ENCODE results near the gene HAGH. TPM values are rescaled to one million over a fixed set of nuclear protein-coding genes. Genes with fewer than 3 reads are reported as not detected.
A peak's percentile ranks its signal among the peaks of the same experiment; 100 is the strongest.

The HAGH gene
- total and polyA plus RNA-seq, 9 of the 15 experiments (the other 6 are each of a cell fraction or from before 2014, with no cell fraction given): 0.46 to 35.1 (median 16.8) TPM

DNA sequence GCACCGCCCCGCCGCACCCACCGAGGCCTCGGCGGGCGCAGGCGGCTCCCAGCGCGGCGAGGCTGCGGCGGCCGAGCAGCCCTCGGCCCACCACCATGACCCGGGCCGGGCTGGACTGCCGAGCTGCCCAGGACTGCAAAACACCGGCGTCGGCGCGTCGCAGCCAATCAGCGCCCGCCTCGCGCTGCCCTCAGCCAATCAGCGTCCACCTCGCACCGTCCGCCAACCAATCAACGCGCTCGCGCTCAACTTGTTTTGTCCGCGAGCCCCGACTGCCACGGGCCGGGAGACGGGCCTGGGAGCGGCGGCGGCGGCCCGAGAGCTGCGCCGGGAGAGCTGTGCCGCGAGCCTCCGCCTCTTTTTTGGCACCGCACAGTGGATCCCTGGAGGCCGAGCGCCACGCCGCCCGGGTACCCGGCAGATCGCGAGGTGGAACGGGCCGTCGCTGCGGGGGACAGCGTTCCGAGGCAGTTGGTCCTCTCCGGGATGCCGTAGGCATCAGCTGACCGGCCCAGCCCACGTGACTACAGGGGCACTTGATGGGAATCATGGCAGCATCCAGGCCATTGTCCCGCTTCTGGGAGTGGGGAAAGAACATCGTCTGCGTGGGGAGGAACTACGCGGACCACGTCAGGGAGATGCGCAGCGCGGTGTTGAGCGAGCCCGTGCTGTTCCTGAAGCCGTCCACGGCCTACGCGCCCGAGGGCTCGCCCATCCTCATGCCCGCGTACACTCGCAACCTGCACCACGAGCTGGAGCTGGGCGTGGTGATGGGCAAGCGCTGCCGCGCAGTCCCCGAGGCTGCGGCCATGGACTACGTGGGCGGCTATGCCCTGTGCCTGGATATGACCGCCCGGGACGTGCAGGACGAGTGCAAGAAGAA is at the start of gene HAGH, which contains the start of gene FAHD1 (continued):
- TF ChIP-seq, protein P1, sequence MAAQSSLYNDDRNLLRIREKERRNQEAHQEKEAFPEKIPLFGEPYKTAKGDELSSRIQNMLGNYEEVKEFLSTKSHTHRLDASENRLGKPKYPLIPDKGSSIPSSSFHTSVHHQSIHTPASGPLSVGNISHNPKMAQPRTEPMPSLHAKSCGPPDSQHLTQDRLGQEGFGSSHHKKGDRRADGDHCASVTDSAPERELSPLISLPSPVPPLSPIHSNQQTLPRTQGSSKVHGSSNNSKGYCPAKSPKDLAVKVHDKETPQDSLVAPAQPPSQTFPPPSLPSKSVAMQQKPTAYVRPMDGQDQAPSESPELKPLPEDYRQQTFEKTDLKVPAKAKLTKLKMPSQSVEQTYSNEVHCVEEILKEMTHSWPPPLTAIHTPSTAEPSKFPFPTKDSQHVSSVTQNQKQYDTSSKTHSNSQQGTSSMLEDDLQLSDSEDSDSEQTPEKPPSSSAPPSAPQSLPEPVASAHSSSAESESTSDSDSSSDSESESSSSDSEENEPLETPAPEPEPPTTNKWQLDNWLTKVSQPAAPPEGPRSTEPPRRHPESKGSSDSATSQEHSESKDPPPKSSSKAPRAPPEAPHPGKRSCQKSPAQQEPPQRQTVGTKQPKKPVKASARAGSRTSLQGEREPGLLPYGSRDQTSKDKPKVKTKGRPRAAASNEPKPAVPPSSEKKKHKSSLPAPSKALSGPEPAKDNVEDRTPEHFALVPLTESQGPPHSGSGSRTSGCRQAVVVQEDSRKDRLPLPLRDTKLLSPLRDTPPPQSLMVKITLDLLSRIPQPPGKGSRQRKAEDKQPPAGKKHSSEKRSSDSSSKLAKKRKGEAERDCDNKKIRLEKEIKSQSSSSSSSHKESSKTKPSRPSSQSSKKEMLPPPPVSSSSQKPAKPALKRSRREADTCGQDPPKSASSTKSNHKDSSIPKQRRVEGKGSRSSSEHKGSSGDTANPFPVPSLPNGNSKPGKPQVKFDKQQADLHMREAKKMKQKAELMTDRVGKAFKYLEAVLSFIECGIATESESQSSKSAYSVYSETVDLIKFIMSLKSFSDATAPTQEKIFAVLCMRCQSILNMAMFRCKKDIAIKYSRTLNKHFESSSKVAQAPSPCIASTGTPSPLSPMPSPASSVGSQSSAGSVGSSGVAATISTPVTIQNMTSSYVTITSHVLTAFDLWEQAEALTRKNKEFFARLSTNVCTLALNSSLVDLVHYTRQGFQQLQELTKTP (IDR thresholded peaks at IDR 0.05; ENCODE audit: low read depth in 1 of 2, partially characterized antibody in 2 of 2): peak; percentile 36 to 77
- TF ChIP-seq, protein P2, sequence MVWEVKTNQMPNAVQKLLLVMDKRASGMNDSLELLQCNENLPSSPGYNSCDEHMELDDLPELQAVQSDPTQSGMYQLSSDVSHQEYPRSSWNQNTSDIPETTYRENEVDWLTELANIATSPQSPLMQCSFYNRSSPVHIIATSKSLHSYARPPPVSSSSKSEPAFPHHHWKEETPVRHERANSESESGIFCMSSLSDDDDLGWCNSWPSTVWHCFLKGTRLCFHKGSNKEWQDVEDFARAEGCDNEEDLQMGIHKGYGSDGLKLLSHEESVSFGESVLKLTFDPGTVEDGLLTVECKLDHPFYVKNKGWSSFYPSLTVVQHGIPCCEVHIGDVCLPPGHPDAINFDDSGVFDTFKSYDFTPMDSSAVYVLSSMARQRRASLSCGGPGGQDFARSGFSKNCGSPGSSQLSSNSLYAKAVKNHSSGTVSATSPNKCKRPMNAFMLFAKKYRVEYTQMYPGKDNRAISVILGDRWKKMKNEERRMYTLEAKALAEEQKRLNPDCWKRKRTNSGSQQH (CRISPR knock-in tag; IDR thresholded peaks at IDR 0.05): no peak
- TF ChIP-seq ZNF436 (CRISPR knock-in tag; IDR thresholded peaks at IDR 0.05) (no peak), KLF1 (tag; IDR thresholded peaks at IDR 0.05) (no peak), HNRNPL (IDR thresholded peaks at IDR 0.05; ENCODE audit: low read depth, low read length) (0 out of 2 replicates have a peak, but pooled peaks have one; percentile 55), SMAD4 (CRISPR knock-in tag; conservative IDR thresholded peaks at IDR 0.05) (peak; percentile 73; the same call in 1 of the 2 replicates), ZNF165 (CRISPR knock-in tag; IDR thresholded peaks at IDR 0.05; ENCODE audit: borderline replicate concordance) (no peak; the same call in 1 of the 2 replicates), MAFF (IDR thresholded peaks at IDR 0.05; ENCODE audit: low read length) (no peak), NCOA2 (IDR thresholded peaks at IDR 0.05; ENCODE audit: partially characterized antibody in 2 of 2) (no peak), FIP1L1 (IDR thresholded peaks at IDR 0.05; ENCODE audit: low read depth, low read length, poor library complexity, severe bottlenecking) (peak; percentile 56), DIDO1 (tag; IDR thresholded peaks at IDR 0.05; ENCODE audit: low read depth) (peak; percentile 89), CTCF (IDR thresholded peaks at IDR 0.05 in 2 of 3, conservative IDR thresholded peaks at IDR 0.05 in 1 of 3; ENCODE audit: insufficient read depth in 2 of 3, low read depth in 1 of 3, low read length in 3 of 3) (no peak), ZNF263 (CRISPR knock-in tag; IDR thresholded peaks at IDR 0.05; ENCODE audit: borderline replicate concordance) (no peak), GTF3C2 (IDR thresholded peaks at IDR 0.05; ENCODE audit: borderline replicate concordance, extremely low read depth, insufficient read length) (no peak), SRSF1 (IDR thresholded peaks at IDR 0.05; ENCODE audit: low read depth, low read length) (no peak)

Measured in K562 (cell line).